ENCODE results near the gene TLN1.

TLN1 gene

GRCh38 chr9:35741740-35742139 is 9.7 kb upstream of the TLN1 start:
- Mint-ChIP-seq H3K27me3 (no peaks in the 10 kb centered on the region), H3K4me1 (peaks cover 32% of the 10 kb centered on the region), H3K4me3 (no peak overlapping the region), H3K36me3 (peaks cover 66% of the 10 kb centered on the region), H3K9me3 (no peaks in the 10 kb centered on the region), H3K27ac (no peak overlapping the region)
- ATAC-seq, result no peak

GRCh38 chr9:35740243-35740642 is 8.2 kb upstream of the TLN1 start:
- Mint-ChIP-seq H3K4me3 (no peak overlapping the region), H3K9me3 (no peaks in the 10 kb centered on the region), H3K27ac (no peak overlapping the region), H3K27me3 (no peaks in the 10 kb centered on the region), H3K4me1 (peaks cover 25% of the 10 kb centered on the region), H3K36me3 (peaks cover 62% of the 10 kb centered on the region)
- ATAC-seq, result no peak

GRCh38 chr9:35738924-35739323 is 6.9 kb upstream of the TLN1 start:
- H3K4me1 Mint-ChIP-seq, result peaks cover 28% of the 10 kb centered on the region
- H3K27ac Mint-ChIP-seq, result no peak overlapping the region
- no peak for ATAC-seq
- H3K27me3 Mint-ChIP-seq, result no peaks in the 10 kb centered on the region
- no peaks in the 10 kb centered on the region for H3K9me3 Mint-ChIP-seq
- peaks cover 67% of the 10 kb centered on the region for H3K36me3 Mint-ChIP-seq
- no peak overlapping the region for H3K4me3 Mint-ChIP-seq

- H3K36me3 Mint-ChIP-seq, result peaks cover 60% of the 10 kb centered on the region
- ATAC-seq, result no peak
- no peak overlapping the region for H3K27ac Mint-ChIP-seq
- peaks cover 23% of the 10 kb centered on the region for H3K4me1 Mint-ChIP-seq
- H3K4me3 Mint-ChIP-seq, result no peak overlapping the region
- H3K9me3 Mint-ChIP-seq, result no peaks in the 10 kb centered on the region
- H3K27me3 Mint-ChIP-seq, result no peaks in the 10 kb centered on the region
Measured at GRCh38 chr9:35738186-35738585, 6.2 kb upstream of the TLN1 start.

- Mint-ChIP-seq H3K4me3 (no peak overlapping the region), H3K27me3 (no peaks in the 10 kb centered on the region), H3K9me3 (no peaks in the 10 kb centered on the region), H3K4me1 (peaks cover 29% of the 10 kb centered on the region), H3K27ac (no peak overlapping the region), H3K36me3 (peaks cover 52% of the 10 kb centered on the region)
- ATAC-seq, result no peak
Measured at GRCh38 chr9:35737143-35737542, 5.1 kb upstream of the TLN1 start.

- Mint-ChIP-seq H3K4me3 (no peak overlapping the region), H3K9me3 (no peaks in the 10 kb centered on the region), H3K4me1 (peaks cover 21% of the 10 kb centered on the region), H3K36me3 (peaks cover 43% of the 10 kb centered on the region), H3K27ac (no peak overlapping the region), H3K27me3 (no peaks in the 10 kb centered on the region)
- ATAC-seq, result no peak
Measured at GRCh38 chr9:35736201-35736633, 4.2 kb upstream of the TLN1 start.

GRCh38 chr9:35734096-35734495 is 2.1 kb upstream of the TLN1 start:
- peaks cover 25% of the 10 kb centered on the region for H3K36me3 Mint-ChIP-seq
- no peaks in the 10 kb centered on the region for H3K9me3 Mint-ChIP-seq
- no peaks in the 10 kb centered on the region for H3K27me3 Mint-ChIP-seq
- H3K27ac Mint-ChIP-seq, result no peak overlapping the region
- no peak for ATAC-seq
- peaks cover 21% of the 10 kb centered on the region for H3K4me1 Mint-ChIP-seq
- H3K4me3 Mint-ChIP-seq, result no peak overlapping the region

- no peak overlapping the region for H3K27ac Mint-ChIP-seq
- H3K4me3 Mint-ChIP-seq, result no peak overlapping the region
- no peaks in the 10 kb centered on the region for H3K27me3 Mint-ChIP-seq
- H3K9me3 Mint-ChIP-seq, result no peaks in the 10 kb centered on the region
- peaks cover 14% of the 10 kb centered on the region for H3K36me3 Mint-ChIP-seq
- H3K4me1 Mint-ChIP-seq, result peaks cover 21% of the 10 kb centered on the region
- peak; percentile 57 for ATAC-seq
Measured at GRCh38 chr9:35732800-35733541, 976 bp upstream of the TLN1 start.

GRCh38 chr9:35731415-35732184 is 395 bp downstream of the TLN1 start:
- Mint-ChIP-seq H3K27me3 (no peaks in the 10 kb centered on the region), H3K27ac (no peak overlapping the region), H3K4me3 (no peak overlapping the region)

GRCh38 chr9:35730486-35730854 is 1.5 kb downstream of the TLN1 start:
- Mint-ChIP-seq H3K27me3 (no peaks in the 10 kb centered on the region), H3K36me3 (peaks cover 20% of the 10 kb centered on the region), H3K9me3 (no peaks in the 10 kb centered on the region), H3K27ac (no peak overlapping the region), H3K4me3 (no peak overlapping the region), H3K4me1 (peaks cover 15% of the 10 kb centered on the region)
- no peak for ATAC-seq

More at GRCh38 chr9:35731415-35732184, 395 bp downstream of the TLN1 start:
- H3K4me1 Mint-ChIP-seq, result peaks cover 21% of the 10 kb centered on the region
- H3K36me3 Mint-ChIP-seq, result peaks cover 20% of the 10 kb centered on the region
- no peak for ATAC-seq
- H3K9me3 Mint-ChIP-seq, result no peaks in the 10 kb centered on the region

- H3K27me3 Mint-ChIP-seq, result no peaks in the 10 kb centered on the region
- ATAC-seq, result no peak
- H3K4me1 Mint-ChIP-seq, result peaks cover 10% of the 10 kb centered on the region
- peaks cover 18% of the 10 kb centered on the region for H3K36me3 Mint-ChIP-seq
- no peak overlapping the region for H3K27ac Mint-ChIP-seq
- no peak overlapping the region for H3K4me3 Mint-ChIP-seq
- H3K9me3 Mint-ChIP-seq, result no peaks in the 10 kb centered on the region
Measured at GRCh38 chr9:35729700-35730485, 2.1 kb downstream of the TLN1 start.

GRCh38 chr9:35729101-35729500 is 2.9 kb downstream of the TLN1 start:
- ATAC-seq, result no peak
- Mint-ChIP-seq H3K27ac (no peak overlapping the region), H3K4me1 (peaks cover 10% of the 10 kb centered on the region), H3K36me3 (peaks cover 24% of the 10 kb centered on the region), H3K4me3 (no peak overlapping the region), H3K27me3 (no peaks in the 10 kb centered on the region), H3K9me3 (no peaks in the 10 kb centered on the region)

GRCh38 chr9:35728041-35728971 is 3.7 kb downstream of the TLN1 start:
- Mint-ChIP-seq H3K27ac (no peak overlapping the region), H3K27me3 (no peaks in the 10 kb centered on the region)

GRCh38 chr9:35727676-35728040 is 4.3 kb downstream of the TLN1 start:
- peaks cover 3% of the 10 kb centered on the region for H3K4me1 Mint-ChIP-seq
- no peak for ATAC-seq
- H3K9me3 Mint-ChIP-seq, result no peaks in the 10 kb centered on the region
- H3K36me3 Mint-ChIP-seq, result peaks cover 26% of the 10 kb centered on the region
- no peaks in the 10 kb centered on the region for H3K27me3 Mint-ChIP-seq
- H3K27ac Mint-ChIP-seq, result no peak overlapping the region
- no peak overlapping the region for H3K4me3 Mint-ChIP-seq

More at GRCh38 chr9:35728041-35728971, 3.7 kb downstream of the TLN1 start:
- Mint-ChIP-seq H3K4me3 (no peak overlapping the region), H3K9me3 (no peaks in the 10 kb centered on the region), H3K36me3 (peaks cover 24% of the 10 kb centered on the region), H3K4me1 (peaks cover 10% of the 10 kb centered on the region)
- no peak for ATAC-seq

Measured in stimulated activated memory B cell treated with anti-CD40 and anti-IgM and Interleukin-4, amounts not matched to agents 10 μg/mL and 1 μg/mL and 100 μg/mL, for 72 hours (primary cell).